ENCODE measurements around the gene MAGI3.

DNA sequence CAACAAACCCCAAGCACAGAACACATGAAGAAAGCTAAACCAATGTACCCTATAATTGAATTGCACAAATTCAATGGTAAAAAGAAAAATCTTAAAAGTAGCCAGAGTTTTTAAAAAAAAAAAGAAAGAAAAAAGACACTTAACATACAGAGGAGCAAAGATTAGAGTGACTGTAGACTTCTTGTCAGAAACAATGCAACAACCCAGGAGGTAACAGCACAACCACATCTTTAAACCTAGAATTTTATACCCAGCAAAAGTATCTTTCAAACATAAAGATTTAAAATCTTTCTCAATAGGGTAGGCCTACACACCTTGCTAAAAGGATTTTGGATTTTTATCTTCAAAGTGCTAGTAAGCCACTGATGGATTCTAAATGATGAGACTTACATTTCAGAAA lies 304.6 kb downstream of the MAGI3 start:
- TF ChIP-seq EP300 (IDR thresholded peaks at IDR 0.05; ENCODE audit: borderline replicate concordance) (no peak), CEBPB (IDR thresholded peaks at IDR 0.05) (no peak), RAD21 (IDR thresholded peaks at IDR 0.05; ENCODE audit: low read depth) (no peak), TCF12 (IDR thresholded peaks at IDR 0.05; ENCODE audit: low read depth) (no peak), NFIC (IDR thresholded peaks at IDR 0.05) (no peak), TEAD4 (IDR thresholded peaks at IDR 0.05) (no peak), YY1 (IDR thresholded peaks at IDR 0.05; ENCODE audit: low read depth) (no peak)
- TF ChIP-seq, protein P1, sequence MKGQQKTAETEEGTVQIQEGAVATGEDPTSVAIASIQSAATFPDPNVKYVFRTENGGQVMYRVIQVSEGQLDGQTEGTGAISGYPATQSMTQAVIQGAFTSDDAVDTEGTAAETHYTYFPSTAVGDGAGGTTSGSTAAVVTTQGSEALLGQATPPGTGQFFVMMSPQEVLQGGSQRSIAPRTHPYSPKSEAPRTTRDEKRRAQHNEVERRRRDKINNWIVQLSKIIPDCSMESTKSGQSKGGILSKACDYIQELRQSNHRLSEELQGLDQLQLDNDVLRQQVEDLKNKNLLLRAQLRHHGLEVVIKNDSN (IDR thresholded peaks at IDR 0.05), result no peak
- TF ChIP-seq, protein P2, sequence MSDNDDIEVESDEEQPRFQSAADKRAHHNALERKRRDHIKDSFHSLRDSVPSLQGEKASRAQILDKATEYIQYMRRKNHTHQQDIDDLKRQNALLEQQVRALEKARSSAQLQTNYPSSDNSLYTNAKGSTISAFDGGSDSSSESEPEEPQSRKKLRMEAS (IDR thresholded peaks at IDR 0.05), result no peak

Measured in Ishikawa (cell line).